OCI-LY3 (cell line): ENCODE results near the gene POLR1C.

Source experiments
- EZH2phosphoT487 ChIP-seq: fragments of 200-600 bp; shearing (Covaris generic); IDR thresholded peaks from 2 replicates; pipeline ENCODE4 v1.6.1; 2018; ENCODE audit warnings: antibody characterized with exemption, mixed run types, low read depth
- TF ChIP-seq, protein P1 (sequence below): fragments of 200-600, 300-600 bp; sonication (generic); IDR thresholded peaks from 2 replicates; pipeline ENCODE4 v1.5.1; 2014; ENCODE audit warnings: antibody characterized with exemption, low read length, low read depth

DNA sequence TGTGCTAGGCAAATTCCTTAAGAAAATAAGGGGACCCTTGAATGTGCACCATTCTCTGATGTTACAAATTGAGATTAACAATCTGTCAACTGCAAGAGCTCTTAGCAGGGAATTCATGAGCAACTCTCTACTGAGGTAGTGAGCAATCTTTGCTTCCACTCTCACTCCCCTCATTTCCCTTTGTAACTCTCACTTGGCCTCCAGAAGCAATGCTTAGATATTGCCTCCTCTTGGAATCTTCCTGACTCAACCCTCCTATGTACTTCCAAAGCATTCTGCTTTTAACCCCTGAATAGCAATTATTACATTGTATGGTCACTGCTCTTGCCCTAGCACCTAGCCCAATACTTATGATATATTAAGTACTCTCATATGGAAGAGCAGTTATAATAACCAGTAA, 42.4 kb downstream of the POLR1C start:
- TF ChIP-seq, protein P1, sequence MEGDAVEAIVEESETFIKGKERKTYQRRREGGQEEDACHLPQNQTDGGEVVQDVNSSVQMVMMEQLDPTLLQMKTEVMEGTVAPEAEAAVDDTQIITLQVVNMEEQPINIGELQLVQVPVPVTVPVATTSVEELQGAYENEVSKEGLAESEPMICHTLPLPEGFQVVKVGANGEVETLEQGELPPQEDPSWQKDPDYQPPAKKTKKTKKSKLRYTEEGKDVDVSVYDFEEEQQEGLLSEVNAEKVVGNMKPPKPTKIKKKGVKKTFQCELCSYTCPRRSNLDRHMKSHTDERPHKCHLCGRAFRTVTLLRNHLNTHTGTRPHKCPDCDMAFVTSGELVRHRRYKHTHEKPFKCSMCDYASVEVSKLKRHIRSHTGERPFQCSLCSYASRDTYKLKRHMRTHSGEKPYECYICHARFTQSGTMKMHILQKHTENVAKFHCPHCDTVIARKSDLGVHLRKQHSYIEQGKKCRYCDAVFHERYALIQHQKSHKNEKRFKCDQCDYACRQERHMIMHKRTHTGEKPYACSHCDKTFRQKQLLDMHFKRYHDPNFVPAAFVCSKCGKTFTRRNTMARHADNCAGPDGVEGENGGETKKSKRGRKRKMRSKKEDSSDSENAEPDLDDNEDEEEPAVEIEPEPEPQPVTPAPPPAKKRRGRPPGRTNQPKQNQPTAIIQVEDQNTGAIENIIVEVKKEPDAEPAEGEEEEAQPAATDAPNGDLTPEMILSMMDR, result no peak
- no peak for TF ChIP-seq EZH2phosphoT487
